Iris pigment epithelial cell (primary cell): ENCODE data around the gene MICB.
"Not testable (repeated sequence)": the region's sequence is repeated elsewhere in the genome, so short reads cannot be mapped to it uniquely, and the experiment has no call there.

ENCODE experiments used
- DNase-seq: peaks from one replicate; pipeline ENCODE4 v3.0.0-alpha.2; 2011; ENCODE audit warnings: low read depth

MICB gene

GRCh38 chr6:31509036-31509435, 11.1 kb downstream of the MICB start:
- DNase-seq, result not testable (repeated sequence)

- DNase-seq, result no peak
These were observed 12.1 kb downstream of the MICB start for GRCh38 chr6:31510007-31510406.

- no peak for DNase-seq
These were observed 15.7 kb downstream of the MICB start for GRCh38 chr6:31513456-31514165.

- no peak for DNase-seq
These were observed 23.9 kb downstream of the MICB start for GRCh38 chr6:31521835-31522234.

GRCh38 chr6:31525553-31525931, 27.6 kb downstream of the MICB start:
- DNase-seq, result no peak

GRCh38 chr6:31525932-31526591, 28.1 kb downstream of the MICB start:
- DNase-seq, result peak; percentile 75

GRCh38 chr6:31528307-31528777, 30.4 kb downstream of the MICB start:
- no peak for DNase-seq

DNA sequence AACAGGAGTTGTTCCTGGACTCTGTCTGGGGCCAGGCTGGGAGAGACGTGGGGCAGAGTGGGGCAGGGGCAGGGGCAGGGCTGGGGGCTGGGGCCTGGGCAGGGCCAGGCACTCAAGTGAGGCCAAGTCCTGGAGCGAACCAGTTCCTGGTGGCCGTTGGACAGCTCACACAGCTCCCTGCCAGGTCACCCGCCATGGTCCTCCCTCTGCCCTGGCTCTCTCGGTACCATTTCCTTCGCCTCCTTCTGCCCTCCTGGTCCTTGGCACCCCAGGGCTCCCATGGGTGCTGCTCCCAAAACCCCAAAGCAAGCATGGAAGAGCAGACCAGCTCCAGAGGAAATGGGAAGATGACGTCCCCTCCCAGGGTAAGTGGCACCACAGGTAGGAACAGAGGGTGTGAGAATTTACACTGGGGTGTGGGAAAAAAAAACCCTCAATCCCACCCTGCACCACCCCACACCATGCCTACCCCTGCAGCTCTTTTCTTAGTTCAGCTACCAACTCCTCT, 30.9 kb downstream of the MICB start, which contains the start of gene MCCD1:
Gene MCCD1 (plus strand): TSS at position 142 of the 508 bp plus-strand sequence. CDS start 53 bp downstream, at position 195.
- no peak for DNase-seq

DNA sequence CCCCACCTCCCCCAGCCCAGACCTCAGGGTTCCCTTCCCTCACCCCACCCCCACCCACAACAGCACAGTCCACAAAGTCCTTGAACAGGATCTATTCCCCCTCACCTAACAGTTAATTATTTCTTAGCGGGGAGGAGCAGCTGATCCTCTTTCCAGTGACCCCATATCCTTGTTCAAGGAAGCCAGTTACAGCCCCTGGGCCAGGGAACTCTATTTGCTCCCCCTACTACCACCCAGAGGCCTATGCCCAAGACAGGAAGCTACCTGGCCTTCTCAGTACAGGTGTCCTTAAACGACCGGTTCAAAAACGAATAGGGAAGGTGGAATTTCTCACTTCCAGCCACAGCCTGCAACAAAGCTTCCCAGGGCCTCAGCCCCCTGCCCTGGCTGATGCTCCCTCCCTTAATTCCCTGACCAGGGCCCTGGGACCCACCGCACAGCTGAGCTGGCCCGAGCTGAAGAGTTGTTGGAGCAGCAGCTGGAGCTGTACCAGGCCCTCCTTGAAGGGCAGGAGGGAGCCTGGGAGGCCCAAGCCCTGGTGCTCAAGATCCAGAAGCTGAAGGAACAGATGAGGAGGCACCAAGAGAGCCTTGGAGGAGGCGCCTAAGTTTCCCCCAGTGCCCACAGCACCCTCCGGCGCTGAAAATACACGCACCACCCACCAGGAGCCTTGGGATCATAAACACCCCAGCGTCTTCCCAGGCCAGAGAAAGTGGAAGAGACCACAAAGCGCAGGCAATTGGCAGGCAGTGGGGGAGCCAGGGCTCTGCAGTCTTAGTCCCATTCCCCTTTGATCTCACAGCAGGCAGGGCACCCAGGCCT, 31.6 kb downstream of the MICB start:
- no peak for DNase-seq

GRCh38 chr6:31530659-31531058, 32.7 kb downstream of the MICB start:
- no peak for DNase-seq

GRCh38 chr6:31531162-31531561, 33.2 kb downstream of the MICB start:
- DNase-seq, result no peak

DNA sequence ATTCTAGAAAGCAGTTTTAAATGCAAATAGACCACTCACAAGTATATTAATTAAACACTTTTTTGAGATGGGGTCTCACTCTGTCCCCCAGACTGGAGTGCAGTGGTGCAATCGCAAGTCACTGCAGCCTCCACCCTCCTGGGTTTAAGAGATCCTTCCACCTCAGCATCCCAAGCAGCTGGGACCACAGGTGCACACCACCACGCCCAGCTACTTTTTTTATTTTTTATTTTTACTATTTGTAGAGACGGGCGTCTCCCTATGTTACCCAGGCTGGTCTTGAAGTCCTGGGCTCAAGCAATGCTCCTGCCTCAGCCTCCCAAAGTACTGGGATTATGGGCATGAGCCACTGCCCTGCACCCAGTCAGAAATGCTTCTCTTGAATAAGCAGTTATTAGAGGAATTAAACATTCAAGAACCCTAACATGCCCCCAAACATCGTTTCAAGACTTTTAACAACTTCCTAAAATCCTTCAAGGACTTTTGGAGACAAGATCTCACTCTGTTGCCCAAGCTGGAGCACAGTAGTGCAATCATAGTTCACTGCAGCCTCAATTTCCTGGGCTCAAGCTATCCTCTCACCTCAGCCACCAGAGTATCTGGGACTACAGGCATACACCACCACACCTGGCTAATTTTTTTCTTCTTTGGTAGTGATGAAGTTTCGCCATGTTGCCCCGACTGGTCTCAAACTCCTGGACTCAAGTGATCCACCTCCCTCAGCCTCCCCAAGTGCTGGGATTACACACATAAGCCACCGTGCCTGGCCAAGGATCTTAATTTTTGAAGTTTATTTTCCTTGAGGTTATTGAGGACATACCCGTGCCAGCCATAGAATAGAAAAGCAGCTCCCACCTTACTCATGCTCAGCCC, 34.1 kb downstream of the MICB start:
- DNase-seq, result no peak

GRCh38 chr6:31532644-31533454, 34.9 kb downstream of the MICB start:
- no peak for DNase-seq

GRCh38 chr6:31533455-31533841, 35.5 kb downstream of the MICB start:
- DNase-seq, result no peak

DNA sequence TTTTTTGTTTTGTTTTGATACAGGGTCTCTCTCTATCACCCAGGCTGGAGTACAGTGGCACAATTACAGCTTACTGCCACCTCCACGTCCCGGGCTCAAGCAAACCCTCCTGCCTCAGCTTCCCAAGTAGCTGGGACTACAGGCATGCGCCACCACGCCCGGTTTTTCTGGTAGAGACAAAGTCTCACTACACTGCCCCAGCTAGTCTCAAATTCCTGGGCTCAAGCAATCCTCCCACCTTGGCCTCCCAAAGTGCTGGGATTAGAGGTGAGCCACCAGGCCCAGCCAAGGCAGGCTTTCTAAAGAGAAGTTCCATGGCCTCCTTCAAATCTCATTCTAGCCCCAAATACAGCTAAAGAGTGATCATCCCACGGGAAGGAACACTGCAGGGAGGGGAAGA, 36.1 kb downstream of the MICB start:
- DNase-seq, result no peak

GRCh38 chr6:31534521-31535040, 36.6 kb downstream of the MICB start:
- DNase-seq, result no peak

GRCh38 chr6:31535538-31536324, 37.8 kb downstream of the MICB start:
- DNase-seq, result no peak

GRCh38 chr6:31538805-31539400, 41.0 kb downstream of the MICB start:
- no peak for DNase-seq

DNA sequence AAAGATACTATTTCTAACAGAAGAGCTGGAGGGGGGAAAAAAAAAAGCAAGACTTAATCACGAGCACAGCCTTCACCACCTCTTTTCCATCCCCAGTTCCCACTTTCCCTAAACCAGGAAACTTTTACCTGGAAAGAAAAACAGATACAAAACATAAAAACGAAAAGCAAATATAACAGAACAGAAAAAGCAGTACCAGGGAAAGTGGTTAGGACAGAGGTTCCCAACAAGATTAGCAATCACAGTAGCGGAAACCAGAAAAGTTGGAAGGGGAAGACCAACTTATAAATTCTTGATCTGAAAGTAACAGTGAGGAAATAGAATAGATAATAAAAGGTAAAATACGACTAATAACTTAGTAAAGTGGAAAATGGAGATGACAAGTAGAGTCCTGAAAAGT, 42.7 kb downstream of the MICB start:
- DNase-seq, result no peak
